Ovary (tissue), 3 donors: ENCODE measurements around the gene HLTF.

Experiments used
- EP300 ChIP-seq: sonication (generic); formaldehyde crosslinking; IDR thresholded peaks from one replicate; pipeline ENCODE4 v1.6.1; 2017; ENCODE audit warnings: antibody characterized with exemption
- TF ChIP-seq, protein P1 (sequence below), 3 donors: fragments of 450-650 bp in 2 of 3; fragments of 200-600 bp in 1 of 3; IDR thresholded peaks; one replicate each; pipeline versions ENCODE4 v1.5.1 to v1.8.0; 2016 to 2022; ENCODE audit warnings: antibody characterized with exemption in 3 of 3, mild to moderate bottlenecking in 1 of 3
- donor health status: DM: no; HTN: no; CAD: no.

- TF ChIP-seq, protein P1, sequence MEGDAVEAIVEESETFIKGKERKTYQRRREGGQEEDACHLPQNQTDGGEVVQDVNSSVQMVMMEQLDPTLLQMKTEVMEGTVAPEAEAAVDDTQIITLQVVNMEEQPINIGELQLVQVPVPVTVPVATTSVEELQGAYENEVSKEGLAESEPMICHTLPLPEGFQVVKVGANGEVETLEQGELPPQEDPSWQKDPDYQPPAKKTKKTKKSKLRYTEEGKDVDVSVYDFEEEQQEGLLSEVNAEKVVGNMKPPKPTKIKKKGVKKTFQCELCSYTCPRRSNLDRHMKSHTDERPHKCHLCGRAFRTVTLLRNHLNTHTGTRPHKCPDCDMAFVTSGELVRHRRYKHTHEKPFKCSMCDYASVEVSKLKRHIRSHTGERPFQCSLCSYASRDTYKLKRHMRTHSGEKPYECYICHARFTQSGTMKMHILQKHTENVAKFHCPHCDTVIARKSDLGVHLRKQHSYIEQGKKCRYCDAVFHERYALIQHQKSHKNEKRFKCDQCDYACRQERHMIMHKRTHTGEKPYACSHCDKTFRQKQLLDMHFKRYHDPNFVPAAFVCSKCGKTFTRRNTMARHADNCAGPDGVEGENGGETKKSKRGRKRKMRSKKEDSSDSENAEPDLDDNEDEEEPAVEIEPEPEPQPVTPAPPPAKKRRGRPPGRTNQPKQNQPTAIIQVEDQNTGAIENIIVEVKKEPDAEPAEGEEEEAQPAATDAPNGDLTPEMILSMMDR (IDR thresholded peaks at IDR 0.05) = no peak
- TF ChIP-seq EP300 = no peak
Observed at GRCh38 chr3:149021830-149022229, 64.5 kb downstream of the HLTF start.
